Left hindlimb (tissue), 1 donor: ENCODE results near the gene UNC13D.

Experiments used
- DNase-seq: peaks from one replicate; pipeline ENCODE4 v3.0.0-alpha.2; 2018

The UNC13D gene

DNA sequence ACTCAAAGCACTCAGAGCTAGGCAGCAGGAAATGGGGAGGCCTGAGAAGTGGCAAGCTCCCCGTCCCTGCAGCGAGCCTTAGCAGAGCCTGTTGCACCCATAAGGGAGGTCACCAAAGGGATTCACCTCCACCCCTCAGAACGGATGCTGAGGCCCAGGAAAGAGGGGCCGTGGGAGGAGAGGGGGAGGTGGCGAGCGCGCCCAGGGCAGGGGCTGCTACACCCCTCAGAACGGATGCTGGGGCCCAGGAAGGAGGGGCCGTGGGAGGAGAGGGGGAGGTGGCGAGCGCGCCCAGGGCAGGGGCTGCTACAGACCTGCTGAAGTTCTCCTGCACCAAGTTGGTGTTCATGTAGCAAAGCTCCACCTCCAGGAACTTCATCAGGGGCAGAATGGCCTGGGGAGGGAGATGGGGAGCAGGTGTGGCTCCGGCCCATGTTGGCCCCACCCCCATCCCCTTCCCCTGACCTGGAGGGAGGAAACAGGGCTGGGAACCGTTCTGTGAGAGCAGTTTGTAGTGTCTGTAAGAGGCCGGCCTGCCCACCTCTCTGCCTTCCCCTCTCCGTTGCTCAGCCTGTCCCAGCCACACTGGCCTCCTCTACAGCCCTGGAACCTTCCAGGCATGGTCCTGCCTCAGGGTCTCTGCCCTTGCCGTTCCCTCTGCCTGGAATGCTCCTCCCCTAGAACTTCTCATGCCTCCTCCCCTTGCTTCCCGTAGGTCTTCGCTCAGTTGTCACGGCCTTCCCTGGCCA is 11.4 kb downstream of the UNC13D start:
- DNase-seq, result no peak

DNA sequence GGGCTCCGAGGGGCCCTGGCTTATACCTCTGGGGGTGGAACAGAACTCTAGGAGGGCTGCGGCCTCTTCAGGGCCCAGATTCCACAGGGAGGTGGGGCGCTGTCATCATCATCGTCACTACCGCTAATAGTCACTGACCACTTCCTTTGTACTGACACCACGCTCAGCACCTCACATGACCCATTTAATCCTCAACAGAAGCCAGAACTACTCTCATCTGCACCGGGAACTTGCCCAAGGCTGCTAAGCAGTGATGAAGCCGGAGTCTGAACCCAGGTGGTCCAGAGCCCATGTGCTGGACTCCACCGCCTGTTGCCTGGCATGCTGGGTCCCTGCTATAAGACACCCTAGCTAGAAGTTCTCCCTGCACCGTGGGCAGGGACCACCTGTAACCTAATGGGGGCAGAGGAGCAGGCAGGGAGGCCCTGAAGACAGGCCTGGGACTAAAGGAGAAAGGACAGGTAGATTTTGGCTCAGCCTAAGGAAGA is 12.0 kb downstream of the UNC13D start:
- DNase-seq, result no peak

DNA sequence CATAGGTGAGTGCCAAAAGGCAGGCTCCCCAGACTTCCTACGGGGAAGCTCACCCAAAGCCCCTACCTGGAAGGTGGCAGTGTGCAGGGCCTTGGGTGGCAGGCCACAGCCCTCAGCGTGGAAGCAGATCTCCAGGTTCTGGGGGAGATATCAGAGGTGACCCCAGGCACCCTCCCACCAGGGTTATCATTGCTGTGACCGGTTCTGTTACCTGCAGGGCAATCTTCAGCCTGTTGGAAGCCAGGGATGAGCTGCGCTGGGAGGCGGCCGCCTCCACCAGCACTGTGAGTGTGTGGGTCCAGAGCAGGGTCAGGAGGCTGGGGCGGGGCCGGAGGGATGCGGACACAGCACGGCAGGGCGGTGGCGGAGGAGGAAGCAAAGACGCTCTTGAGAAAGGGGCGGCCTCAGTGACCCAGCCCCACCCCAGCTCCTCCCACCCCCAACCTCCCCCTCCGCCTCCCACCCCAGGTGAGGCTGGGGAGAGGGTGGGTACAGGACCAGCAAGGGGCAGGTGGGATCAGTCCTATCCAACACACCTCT is 13.1 kb downstream of the UNC13D start:
- DNase-seq, result no peak

DNA sequence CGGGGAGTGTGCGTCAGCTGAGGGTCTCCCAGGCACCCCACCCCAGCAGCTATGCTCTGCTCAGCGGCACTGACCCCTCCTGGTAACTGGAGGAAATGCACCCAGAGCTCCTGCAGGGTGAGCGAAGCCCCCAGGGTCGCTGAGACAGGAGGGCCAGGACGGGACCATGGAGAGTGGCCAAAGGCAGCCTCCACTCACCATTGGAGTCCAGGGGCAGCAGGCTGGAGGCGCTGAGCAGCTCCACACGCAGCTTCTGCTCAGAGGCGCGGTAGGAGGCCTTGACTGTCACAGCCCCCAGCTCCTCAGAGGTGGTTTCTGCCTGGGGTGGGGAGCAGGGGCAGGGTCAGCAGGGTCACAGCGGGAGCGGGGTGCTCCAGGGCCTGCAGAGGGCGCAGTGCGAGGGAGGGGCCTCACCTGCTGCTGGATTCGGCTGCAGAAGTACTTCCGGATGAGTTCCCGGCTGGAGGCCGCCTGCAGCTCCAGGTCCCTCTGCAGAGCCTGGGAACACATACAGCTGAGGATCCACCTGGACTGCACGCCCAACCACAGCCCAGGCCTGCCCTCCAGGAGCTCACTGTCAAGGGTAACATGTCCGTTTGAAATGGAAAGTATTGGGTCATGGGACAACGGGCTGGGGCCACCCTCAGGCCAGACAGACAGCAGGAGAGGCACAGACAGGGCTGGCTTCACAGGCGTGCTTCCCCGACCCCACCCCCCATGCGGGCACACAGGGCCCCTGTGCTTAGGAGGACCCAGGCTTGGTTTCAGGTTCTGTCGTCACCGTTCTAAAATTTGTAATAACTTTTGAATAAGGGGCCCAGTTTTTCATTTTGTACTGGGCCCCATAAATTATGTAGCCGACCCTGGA is 13.8 kb downstream of the UNC13D start:
- DNase-seq, result no peak

DNA sequence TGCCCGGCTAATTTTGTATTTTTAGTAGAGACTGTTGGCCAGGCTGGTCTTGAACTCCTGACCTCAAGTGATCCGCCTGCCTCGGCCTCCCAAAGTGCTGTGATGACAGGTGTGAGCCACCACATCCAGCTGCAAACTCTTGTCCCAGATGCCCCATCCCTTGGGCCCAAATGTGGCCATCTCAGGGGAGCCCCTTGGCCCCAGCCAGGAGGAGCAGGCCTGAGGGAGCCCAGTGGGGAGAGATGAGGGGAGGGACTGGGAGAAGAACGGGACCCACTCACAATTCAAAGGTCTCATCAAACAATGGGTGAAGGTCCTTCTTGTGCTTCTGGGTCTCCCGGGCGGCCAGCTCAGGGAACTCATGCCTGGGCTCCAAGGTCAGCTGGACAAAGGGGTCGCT is 14.5 kb downstream of the UNC13D start:
- no peak for DNase-seq

DNA sequence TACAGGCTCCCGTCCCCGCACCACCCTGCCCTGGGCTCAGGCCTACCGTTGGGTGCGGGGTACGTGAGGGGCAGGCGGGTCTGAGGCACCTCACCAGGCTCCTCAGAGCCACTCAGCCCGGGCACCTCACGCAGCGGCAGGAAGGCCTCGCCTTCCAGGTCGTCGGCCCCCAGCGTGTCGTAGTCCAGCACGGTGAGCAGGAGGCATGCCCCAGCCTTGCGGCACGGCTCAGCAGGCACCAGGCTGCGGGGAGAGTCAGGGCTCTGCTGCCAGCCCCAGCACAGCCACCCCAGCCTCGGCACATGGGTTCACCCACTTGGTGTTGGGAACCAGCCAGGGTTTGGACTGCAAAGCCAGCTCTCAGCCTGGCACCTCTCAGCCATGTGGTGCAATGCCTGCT is 15.5 kb downstream of the UNC13D start:
- no peak for DNase-seq

DNA sequence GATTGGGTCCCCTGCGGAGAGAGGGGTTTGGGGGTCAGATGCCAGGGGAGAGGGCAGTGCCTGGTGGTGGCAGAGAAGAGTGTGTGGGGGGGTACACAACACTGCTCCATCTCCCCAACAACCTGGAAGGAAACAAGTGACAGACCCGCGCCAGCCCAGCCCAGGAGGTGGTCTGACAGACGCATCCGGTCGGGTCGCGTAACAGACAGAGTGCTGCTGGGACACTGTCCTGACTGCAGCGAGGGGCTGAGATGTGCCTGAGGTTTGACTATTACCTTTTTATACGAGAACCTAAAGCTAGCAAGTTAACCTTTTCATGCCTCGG is 16.2 kb downstream of the UNC13D start:
- DNase-seq, result no peak

DNA sequence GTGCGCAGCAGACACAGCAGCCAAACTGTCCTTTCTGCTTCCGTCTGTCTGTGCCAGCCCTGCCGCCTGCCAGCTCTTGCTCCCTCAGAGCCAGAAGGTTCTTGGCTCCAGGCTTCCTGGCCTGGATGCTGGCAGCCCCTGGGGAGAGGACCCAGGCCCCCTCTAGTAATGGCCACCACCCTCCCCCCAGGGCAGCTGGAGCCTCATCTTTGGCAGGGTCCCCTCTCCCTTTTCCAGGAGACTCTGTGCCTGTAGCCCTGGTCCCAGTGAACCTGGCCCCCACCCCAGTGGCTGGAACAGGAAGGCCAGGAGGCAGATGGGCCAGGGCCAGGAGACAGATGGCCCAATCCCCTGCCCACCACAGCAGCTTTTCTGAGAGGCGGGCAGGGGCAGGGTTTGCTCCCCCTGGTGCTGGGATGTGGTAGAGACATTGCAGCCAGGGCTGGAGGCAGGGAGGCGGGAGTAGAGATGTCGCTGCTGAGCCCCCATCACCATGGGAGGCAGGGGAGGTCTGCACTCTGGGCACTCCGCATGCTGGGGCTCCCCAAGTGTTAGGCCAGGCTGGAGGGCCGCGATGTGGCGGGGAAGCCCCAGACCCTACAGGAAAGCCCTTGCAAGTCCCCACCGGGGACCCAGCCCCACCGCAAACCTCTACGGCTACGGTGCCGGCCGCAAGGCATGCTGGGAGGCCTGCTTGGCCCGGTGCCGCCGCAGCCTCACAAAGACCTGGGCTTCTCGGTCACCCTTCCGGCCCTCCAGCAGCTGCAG is 16.7 kb downstream of the UNC13D start:
- peak; percentile 84 for DNase-seq

DNA sequence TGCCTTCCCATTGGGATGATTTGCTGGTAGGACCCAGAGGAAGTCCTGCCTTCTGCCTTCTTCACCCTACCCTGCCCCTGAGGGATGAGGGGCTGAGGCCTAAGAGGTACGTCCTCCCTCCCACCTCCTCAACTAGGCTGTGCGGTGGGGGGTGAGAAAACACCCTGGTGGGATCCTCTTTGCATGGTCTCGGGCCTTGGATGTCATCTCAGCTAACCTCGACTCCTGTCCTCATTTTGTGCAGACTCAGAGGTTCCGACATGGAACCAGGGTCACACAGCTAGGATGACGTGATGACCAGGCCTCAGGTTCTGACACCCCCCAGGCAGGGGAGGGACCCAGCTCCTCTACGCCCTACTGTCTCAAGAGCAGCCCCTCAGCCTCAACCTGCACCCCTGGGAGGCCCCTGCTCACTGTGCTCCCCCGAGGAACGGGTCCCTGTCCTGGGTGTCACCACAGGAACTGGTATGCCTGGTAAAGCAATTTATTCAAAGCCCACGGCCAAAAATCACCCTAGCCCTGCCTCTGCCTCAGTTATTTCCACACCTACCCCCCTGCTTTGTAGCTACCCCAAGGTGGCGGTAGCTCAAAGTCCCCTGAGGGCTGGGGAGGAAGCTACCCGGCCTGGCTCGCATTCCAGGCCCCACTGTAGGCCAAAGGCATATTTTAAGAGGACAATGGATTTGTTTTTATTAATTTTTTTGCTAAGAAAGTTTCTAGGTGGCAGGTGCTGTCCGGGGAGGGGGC is 17.5 kb downstream of the UNC13D start:
- no peak for DNase-seq

DNA sequence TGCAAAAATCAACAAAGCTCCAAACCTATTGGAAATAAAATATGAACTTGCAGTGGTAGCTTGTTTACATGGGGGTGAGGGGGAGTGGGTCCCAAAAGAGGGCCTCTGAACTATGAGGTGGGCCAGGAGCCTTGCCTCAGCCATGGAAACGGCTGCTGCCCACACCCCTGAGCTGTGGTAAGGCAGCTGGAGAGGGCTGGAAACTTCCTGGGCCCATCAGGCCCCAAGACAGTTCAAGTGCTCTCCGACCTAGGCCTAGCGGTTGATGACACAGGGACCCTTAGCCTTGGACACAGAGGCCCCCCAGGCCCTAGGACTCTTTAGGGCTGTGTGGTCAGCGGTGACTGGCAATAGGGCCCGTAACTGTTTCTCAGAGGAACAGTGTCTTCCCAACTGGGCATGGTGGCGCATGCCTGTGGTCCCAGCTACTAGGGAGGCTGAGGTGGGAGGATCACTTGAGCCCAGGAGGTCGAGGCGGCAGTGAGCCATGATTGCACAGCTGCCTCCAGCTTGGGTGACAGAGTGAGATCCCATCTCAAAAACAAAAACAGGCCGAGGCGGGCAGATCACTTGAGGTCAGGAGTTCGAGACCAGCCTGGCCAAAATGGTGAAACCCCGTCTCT is 18.3 kb downstream of the UNC13D start:
- peak; percentile 13 for DNase-seq

DNA sequence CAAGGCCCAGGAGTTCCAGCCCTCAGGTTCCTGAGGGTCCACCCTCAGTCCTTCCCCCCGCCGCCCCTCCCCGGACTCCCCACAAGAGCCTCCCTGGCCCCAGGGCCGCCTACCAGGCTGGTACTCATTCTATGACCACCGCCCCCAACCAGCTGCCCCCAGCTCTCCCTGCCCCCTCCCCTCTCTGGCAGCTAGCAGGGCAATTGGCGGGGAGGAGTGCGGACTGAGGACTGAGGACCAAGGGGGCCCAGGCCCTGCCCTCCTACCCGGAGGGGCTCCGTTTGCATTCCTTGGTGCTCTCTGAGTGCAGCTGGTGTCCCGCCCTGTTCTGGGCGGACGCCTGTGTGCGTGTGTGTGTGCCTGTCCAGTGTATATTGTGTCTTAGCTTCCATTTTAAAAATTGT is 19.1 kb downstream of the UNC13D start:
- peak; percentile 66 for DNase-seq

DNA sequence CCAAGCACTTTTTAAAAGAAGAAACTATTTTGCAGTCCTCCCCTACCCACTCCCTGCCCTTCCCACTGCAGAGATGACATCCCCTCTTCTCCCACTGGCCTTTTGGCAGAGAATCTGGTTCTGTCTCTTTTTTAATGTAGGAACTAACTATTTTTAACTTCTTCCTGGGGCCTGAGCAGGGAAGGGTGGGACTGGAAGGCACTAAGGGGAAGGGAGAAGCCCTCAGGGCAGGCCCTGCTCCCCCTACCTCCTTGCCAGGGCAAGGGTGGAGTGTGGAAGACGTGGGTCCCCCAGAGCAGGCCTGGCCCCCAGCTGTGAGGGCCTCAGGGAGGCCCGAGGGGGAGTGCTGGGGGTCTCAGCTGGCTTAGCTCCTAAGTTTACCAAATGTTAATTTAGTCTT is 19.5 kb downstream of the UNC13D start:
- DNase-seq, result no peak

DNA sequence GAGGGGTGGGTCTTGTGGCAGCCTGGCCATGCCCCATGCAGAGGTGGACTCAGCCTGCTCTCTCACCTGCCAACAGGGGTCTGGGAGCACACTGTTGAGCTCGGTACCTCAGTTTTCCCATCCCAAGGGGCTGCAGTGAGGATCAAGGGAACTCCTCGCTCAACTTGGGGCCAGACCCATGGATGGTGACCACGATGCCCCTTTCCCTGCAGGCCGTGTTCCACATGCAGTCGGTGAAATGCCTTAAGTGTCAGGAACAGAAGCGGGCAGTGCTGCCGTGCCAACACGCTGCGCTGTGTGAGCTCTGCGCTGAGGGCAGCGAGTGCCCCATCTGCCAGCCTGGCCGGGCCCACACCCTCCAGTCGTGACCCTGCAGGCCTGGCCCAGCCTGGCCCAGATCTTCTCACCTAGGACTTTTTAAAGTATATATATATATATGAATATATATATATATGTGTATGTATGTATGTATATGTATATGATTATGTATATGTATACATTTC is 20.1 kb downstream of the UNC13D start:
- DNase-seq, result no peak

DNA sequence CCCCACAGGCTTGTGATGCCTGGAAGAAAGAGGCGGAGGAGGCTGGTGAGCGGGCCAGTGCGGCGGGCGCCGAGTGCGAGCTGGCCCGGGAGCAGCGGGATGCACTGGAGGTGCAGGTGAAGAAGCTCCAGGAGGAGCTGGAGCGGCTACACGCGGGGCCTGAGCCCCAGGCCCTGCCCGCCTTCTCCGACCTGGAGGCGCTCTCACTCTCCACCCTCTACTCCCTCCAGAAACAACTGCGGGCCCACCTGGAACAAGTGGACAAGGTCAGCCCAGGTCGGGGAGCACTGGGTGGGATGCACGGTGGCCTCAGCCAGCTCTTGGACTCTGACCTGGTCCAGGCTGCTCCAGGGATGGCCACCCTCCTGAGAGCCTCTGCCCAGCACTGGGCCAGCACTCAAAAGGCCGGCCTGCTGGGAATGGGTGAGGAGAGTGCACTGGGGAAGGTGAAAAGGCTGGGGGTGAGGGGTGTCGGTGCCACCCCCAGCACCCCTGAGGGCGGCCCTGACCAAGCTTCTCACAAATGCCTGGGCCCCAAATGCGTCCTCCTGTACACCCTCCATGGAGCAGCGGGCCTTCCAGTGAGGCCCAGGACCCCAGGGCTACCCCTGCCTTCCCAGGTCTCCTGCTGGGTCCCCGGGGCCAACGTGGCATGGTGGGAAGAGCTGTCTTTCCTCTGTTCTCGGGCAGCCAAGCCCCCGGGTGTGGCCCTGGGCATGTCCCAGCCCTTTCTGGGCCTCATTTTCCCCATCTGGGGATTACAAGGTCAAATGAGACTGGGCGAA is 20.8 kb downstream of the UNC13D start:
- no peak for DNase-seq

DNA sequence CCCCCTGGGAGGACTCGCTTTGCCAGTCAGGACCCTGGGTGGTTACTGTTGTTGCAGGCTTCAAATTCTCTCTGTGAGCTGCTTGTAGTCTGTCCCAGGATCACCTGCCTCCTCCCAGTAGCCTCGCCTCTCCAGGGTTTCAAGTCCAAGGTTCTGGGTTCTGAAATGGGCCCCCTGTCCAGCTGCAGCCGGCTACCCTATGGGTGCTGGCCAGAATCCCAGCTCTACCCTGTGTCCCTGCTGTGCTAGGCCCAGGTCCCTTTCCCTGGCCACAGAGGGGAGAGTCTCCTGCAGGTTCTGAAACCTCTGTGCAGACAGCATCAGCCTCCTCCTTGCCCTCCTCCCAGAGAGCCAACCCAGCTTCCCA is 21.4 kb downstream of the UNC13D start:
- DNase-seq, result no peak

DNA sequence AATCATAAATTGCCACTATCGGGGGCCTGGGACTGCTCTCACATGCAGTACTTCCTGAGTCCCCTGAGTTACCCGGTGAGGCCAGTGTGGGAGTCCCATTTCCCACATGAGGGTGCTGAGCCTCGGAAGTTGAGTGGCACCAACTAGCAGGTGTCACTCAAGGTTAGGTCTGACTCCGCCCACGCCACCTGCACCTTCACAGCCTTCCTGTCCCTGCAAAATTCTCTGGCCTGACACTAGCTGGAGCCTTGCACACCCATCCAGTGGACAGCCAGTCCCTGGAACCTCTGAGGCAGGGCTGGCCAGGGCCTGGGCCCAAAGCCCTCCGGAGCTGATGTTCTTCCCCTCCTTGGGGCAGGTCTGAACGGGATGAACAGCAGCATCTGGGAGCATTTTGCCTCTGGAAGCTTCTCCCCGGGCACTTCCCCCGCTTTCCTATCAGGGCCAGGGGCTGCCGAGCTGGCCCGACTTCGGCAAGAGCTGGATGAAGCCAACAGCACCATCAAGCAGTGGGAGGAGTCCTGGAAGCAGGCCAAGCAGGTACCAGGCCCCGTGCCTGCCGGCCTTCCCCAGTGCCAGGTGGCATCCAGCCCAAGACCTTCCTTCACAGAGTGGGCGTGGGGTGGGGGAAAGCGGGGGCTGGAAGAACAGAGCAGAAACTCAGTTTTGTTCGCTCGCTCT is 21.9 kb downstream of the UNC13D start:
- DNase-seq, result no peak

DNA sequence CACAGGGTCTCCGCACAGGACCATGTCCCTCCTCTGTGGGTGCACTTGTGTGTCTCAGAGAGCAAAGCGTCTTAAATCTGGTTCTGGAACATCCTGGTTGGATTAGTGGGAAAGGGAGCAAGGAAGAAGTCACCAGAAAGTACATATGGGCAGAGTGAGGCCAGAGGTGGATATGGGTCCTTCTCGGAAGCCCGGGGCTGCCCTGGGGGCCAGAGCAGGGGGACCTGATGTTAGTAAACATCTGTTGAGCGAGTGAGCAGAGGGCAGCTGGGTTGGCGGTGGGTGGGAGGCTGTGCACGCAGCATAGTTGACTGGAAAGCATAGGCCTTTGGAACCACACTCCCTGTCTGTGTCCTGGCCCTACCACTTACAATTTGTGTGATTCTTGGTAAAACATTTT is 22.7 kb downstream of the UNC13D start:
- no peak for DNase-seq

DNA sequence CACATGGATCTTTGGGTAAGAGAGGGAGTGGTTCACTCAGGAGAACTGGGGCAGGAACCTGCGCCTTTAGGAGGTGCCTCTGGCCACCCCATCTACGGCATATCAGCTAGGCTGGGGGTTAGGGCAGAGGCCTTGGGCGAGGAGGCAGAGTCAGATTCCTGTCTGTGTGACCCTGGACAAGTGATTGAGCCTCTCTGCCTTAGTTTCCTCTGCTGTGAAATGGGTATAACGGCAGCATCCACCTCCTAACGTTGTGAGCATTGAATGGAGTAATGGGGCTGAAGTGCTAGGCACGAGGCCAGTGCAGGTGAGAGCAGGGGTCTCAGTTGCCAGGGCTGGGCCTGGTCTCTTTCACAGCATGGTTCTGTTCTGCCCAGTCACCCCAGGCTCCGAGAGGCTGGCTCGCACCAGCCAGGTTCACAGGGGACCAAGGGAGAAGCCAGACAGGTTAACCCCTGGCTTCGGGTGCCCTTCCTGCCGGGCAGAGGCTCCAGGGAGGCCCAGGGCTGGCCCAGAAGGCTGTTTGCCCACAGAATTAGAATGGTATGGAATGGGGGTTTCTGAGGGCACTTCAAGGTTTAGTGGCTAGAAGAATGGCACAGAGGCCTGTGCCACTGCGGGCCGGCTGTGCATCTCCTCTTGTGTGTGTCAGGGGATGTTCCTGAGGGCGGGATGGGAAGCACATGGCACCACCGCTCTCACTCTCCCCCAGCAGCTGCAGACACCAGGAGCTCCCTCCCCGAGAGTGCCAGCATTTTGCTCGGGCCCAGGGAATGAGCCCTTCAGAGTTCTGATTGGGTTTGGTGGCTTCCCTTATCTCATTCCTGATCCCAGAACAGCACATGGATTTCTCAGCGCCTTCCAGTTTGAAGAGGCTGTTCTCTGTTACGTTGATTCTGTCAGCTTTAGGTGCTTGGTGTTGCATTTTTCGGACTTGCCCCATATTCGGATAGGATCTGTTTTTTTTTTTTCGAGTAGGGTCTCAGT is 23.8 kb downstream of the UNC13D start:
- DNase-seq, result no peak

DNA sequence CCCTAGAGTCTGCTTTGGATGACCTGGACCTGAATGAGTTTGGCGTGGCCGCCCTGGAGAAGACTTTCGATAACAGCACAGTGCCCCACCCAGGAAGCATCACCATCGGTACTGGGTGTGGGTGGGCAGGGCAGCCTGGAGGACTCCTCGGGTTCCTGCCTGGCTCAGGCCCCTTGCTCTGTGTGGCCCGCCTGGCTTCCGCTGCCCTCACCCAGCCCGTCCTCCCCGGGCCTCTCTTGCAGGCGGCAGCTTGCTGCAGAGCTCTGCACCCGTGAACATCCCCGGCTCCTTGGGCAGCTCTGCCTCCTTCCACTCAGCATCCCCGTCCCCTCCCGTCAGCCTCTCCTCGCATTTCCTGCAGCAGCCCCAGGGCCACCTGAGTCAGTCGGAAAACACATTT is 24.5 kb downstream of the UNC13D start:
- no peak for DNase-seq
